Stimulated activated CD4-positive, alpha-beta T cell treated with anti-CD3 and anti-CD28 coated beads, TNF-alpha, amount 100 ng/mL, for 4 hours (primary cell): ENCODE results near the gene CDHR3.

Experiments
- DNase-seq, 3 experiments: peaks; one replicate each; pipeline ENCODE4 v3.0.0-alpha.2; 2020; ENCODE audit warnings: low read depth in 3 of 3

The CDHR3 gene

GRCh38 chr7:106064771-106065574 lies 101.9 kb downstream of the CDHR3 start:
- no peak for DNase-seq

GRCh38 chr7:106065575-106066500 lies 102.8 kb downstream of the CDHR3 start:
- DNase-seq, result no peak

GRCh38 chr7:106067678-106068077 lies 104.6 kb downstream of the CDHR3 start:
- DNase-seq, result no peak

- no peak for DNase-seq
Measured at GRCh38 chr7:106068538-106068961, 105.5 kb downstream of the CDHR3 start.

GRCh38 chr7:106068986-106069385 lies 105.9 kb downstream of the CDHR3 start:
- no peak for DNase-seq

- DNase-seq, result no peak
Measured at GRCh38 chr7:106069471-106070200, 106.6 kb downstream of the CDHR3 start.

- DNase-seq, result no peak
Measured at GRCh38 chr7:106070201-106070551, 107.1 kb downstream of the CDHR3 start.

- no peak for DNase-seq
Measured at GRCh38 chr7:106070567-106071254, 107.6 kb downstream of the CDHR3 start.

GRCh38 chr7:106071356-106071998 lies 108.4 kb downstream of the CDHR3 start:
- peak in 2 of 3 experiments; percentile 9 to 21 for DNase-seq

GRCh38 chr7:106071999-106072714 lies 109.1 kb downstream of the CDHR3 start:
- no peak for DNase-seq

GRCh38 chr7:106072715-106073091 lies 109.6 kb downstream of the CDHR3 start:
- DNase-seq, result no peak

GRCh38 chr7:106073701-106074100 lies 110.6 kb downstream of the CDHR3 start:
- no peak for DNase-seq

GRCh38 chr7:106074257-106074656 lies 111.2 kb downstream of the CDHR3 start:
- no peak for DNase-seq

- DNase-seq, result no peak
Measured at GRCh38 chr7:106075937-106076336, 112.9 kb downstream of the CDHR3 start.

- DNase-seq, result no peak
Measured at GRCh38 chr7:106076537-106076936, 113.5 kb downstream of the CDHR3 start.

- DNase-seq, result no peak
Measured at GRCh38 chr7:106080300-106080987, 117.4 kb downstream of the CDHR3 start.

- DNase-seq, result no peak
Measured at GRCh38 chr7:106082087-106082854, 119.2 kb downstream of the CDHR3 start.
